VCaP (cell line): Measurements from ENCODE around the gene SIRT5.
A peak's percentile ranks its signal among the peaks of the same experiment; 100 is the strongest.

ENCODE experiments used
- H3K27ac ChIP-seq: fragments of 450-650 bp; 2 replicates; pipeline ENCODE4 v1.5.1; 2017
- CTCF ChIP-seq: fragments of 450-650 bp; conservative IDR thresholded peaks from 2 replicates; pipeline ENCODE4 v1.5.1; 2017; ENCODE audit warnings: mild to moderate bottlenecking, moderate library complexity

SIRT5 gene

GRCh38 chr6:13614926-13615791, 40.8 kb downstream of the SIRT5 start, which contains the start of gene NOL7:
NOL7 (plus strand) TSS chr6:13615335; CDS start chr6:13615359, 24 bp downstream.
- peak within 1 kb of the TSS; percentile 67 for H3K27ac ChIP-seq
- peak; percentile 68 for TF ChIP-seq CTCF

GRCh38 chr6:13615792-13616120, 41.4 kb downstream of the SIRT5 start:
- H3K27ac ChIP-seq: peak overlapping the region; percentile 67
- TF ChIP-seq CTCF: no peak

GRCh38 chr6:13617066-13617465, 42.7 kb downstream of the SIRT5 start:
- H3K27ac ChIP-seq: no peak overlapping the region
- TF ChIP-seq CTCF: no peak

GRCh38 chr6:13624871-13625288, 50.5 kb downstream of the SIRT5 start:
- H3K27ac ChIP-seq: no peak overlapping the region
- TF ChIP-seq CTCF: peak; percentile 47; the same call in 1 of the 2 replicates

GRCh38 chr6:13629459-13630116, 55.2 kb downstream of the SIRT5 start:
- H3K27ac ChIP-seq: no peak overlapping the region
- no peak for TF ChIP-seq CTCF

DNA sequence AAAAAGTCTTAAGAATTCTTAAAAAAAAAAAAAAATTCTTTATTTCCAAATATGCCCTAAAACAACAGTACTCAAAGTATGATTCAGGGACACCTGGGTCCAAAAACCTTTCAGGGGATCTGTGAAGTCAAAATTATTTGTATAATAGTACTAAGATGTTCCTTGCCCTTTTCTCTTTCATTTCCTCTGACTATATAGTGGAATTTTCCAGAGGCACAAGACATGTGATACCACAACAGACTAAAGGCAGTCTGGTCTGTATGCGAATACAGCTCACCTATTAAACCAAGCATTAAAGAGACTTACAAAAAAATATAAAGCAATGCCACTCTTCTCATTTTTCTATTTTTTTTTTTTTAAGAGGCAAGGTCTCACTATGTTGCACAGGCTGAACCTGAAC, 56.1 kb downstream of the SIRT5 start:
- TF ChIP-seq CTCF: no peak
- no peak overlapping the region for H3K27ac ChIP-seq

DNA sequence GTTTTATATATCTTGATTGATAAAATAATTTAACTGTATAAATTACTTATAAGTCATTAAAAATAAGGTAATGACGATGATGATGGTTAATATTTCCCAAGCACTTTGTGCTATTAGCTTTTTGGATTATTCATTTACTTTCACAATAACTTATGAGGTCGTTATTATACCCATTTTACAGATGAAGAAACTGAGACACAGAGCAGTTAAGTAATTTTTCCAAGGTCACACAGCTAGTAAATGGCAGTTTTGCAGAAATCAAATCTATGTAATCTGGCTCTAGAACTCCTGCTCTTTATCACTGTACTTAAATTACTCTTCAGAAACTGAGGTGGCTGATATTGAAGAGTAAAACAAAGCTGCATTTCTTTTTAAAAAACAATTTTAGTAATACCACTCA, 58.9 kb downstream of the SIRT5 start:
- no peak for TF ChIP-seq CTCF
- no peak overlapping the region for H3K27ac ChIP-seq
